Measurements from ENCODE around the gene HUNK. TPM values are rescaled to one million over a fixed set of nuclear protein-coding genes. Genes with fewer than 3 reads are reported as not detected.

Gene HUNK
- total and polyA plus RNA-seq, 2 donors (not counting 1 experiment from before 2014, with no cell fraction given), result 0.01 to 0.07 TPM

DNA sequence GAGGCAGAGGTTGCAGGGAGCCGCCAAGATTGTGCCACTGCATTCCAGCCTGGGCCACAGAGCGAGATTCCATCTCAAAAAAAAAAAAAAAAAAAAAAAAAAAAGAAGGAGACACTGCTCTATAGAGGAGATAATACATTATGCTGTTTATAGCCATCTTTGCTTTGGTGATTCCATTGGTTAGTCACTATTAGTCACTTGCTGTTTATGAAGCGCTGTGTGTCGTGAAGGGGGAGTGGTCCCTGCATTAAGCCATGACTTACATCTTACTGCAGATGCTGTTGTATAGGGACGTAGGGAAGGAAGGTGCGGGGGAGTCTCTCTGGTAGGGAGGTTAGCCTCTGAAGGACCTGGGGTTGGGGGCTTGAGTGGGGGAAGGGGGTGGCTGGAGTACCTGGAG lies 48.3 kb downstream of the HUNK start:
- TF ChIP-seq EZH2 (IDR thresholded peaks at IDR 0.05; ENCODE audit: borderline replicate concordance, insufficient read depth, low read depth, low read length, poor library complexity, severe bottlenecking), result no peak
- TF ChIP-seq, protein P1, sequence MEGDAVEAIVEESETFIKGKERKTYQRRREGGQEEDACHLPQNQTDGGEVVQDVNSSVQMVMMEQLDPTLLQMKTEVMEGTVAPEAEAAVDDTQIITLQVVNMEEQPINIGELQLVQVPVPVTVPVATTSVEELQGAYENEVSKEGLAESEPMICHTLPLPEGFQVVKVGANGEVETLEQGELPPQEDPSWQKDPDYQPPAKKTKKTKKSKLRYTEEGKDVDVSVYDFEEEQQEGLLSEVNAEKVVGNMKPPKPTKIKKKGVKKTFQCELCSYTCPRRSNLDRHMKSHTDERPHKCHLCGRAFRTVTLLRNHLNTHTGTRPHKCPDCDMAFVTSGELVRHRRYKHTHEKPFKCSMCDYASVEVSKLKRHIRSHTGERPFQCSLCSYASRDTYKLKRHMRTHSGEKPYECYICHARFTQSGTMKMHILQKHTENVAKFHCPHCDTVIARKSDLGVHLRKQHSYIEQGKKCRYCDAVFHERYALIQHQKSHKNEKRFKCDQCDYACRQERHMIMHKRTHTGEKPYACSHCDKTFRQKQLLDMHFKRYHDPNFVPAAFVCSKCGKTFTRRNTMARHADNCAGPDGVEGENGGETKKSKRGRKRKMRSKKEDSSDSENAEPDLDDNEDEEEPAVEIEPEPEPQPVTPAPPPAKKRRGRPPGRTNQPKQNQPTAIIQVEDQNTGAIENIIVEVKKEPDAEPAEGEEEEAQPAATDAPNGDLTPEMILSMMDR (IDR thresholded peaks at IDR 0.05), result no peak
- WGBS (ENCODE audit: insufficient coverage), result 92% methylated on average over 3 of the region's 6 CpGs
- H3K9me3 ChIP-seq (ENCODE audit: control extremely low read depth in 1 of 3, control insufficient read depth in 2 of 3, insufficient read depth in 1 of 3, low read length in 2 of 3), result peaks cover 0 to 8% (median 0%) of the 10 kb centered on the region in 3 donors
- ChIA-PET CTCF (no interaction called here), POLR2A (no interaction called here)
- Mint-ChIP-seq H3K27ac (no peak overlapping the region), H3K4me1 (no peaks in the 10 kb centered on the region), H3K4me3 (no peak overlapping the region), H3K27me3 (peaks cover 14% of the 10 kb centered on the region), H3K9me3 (ENCODE audit: insufficient read depth) (no peaks in the 10 kb centered on the region)
- intact Hi-C loops (cut with micrococcal nuclease), result no loop called here
- no peaks in the 10 kb centered on the region for H3K27me3 ChIP-seq (replicated peaks in 1 of 4; ENCODE audit: control extremely low read depth in 1 of 4, control insufficient read depth in 3 of 4, insufficient read depth in 4 of 4, low read length in 3 of 4)
- H3K36me3 ChIP-seq (replicated peaks in 1 of 2; ENCODE audit: control extremely low read depth in 1 of 2, control insufficient read depth in 1 of 2, extremely low read depth in 1 of 2, insufficient read depth in 2 of 2, low read length in 1 of 2), result no peaks in the 10 kb centered on the region
- H3K27ac ChIP-seq (ENCODE audit: low read length in 2 of 2), result no peak overlapping the region
- H2AFZ ChIP-seq (ENCODE audit: insufficient read depth, low read depth, low read length, poor library complexity, severe bottlenecking), result no peak overlapping the region
- no peak overlapping the region for H3K4me3 ChIP-seq (ENCODE audit: control extremely low read depth in 1 of 5, extremely low read depth in 1 of 5, insufficient read depth in 1 of 5, low read depth in 2 of 5, low read length in 4 of 5)
- DNase-seq (no peak), ATAC-seq (ENCODE audit: low read depth) (no peak)
- H3K4me2 ChIP-seq (replicated peaks; ENCODE audit: low read depth, low read length, poor library complexity, severe bottlenecking), result no peak overlapping the region
- H3K4me1 ChIP-seq (ENCODE audit: control insufficient read depth in 2 of 2, insufficient read depth in 2 of 2, low read length in 2 of 2), result no peaks in the 10 kb centered on the region
- no peaks in the 10 kb centered on the region for H3K79me2 ChIP-seq (ENCODE audit: control insufficient read depth, insufficient read depth, low read length)
- no peak overlapping the region for H3K9ac ChIP-seq (ENCODE audit: low read length)
- H4K20me1 ChIP-seq (ENCODE audit: control insufficient read depth, insufficient read depth, low read length, poor library complexity, severe bottlenecking), result no peaks in the 10 kb centered on the region

DNA sequence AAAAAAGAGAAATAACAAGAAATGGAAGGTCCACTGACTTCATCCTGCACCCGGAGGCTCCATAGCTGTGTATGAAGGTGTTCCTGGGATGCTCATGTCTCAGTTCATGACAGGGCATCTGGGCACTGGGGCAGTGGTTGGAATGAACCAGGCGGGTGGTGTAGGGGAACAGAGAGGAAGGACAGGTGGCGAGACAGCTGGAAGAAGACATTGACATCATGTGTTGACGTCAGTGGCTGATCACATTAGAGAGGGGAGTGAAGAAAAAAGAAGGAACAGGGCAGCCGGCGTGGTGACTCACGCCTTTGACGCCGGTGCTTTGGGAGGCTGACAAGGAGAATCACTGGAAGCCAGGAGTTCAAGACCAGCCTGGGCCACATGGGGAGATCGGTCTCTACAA lies 50.1 kb downstream of the HUNK start:
- intact Hi-C loops (cut with micrococcal nuclease), result no loop called here
- ATAC-seq (ENCODE audit: low read depth), result no peak
- TF ChIP-seq EZH2 (IDR thresholded peaks at IDR 0.05; ENCODE audit: borderline replicate concordance, insufficient read depth, low read depth, low read length, poor library complexity, severe bottlenecking), result no peak
- TF ChIP-seq, protein P1 (IDR thresholded peaks at IDR 0.05), result no peak
- H3K27ac Mint-ChIP-seq, result no peak overlapping the region
- no peak overlapping the region for H3K9ac ChIP-seq (ENCODE audit: low read length)
- CTCF ChIA-PET, result no interaction called here
- no peaks in the 10 kb centered on the region for H3K27me3 ChIP-seq (replicated peaks in 1 of 4; ENCODE audit: control extremely low read depth in 1 of 4, control insufficient read depth in 3 of 4, insufficient read depth in 4 of 4, low read length in 3 of 4)
- WGBS (ENCODE audit: insufficient coverage), result 95% methylated on average over 10 of the region's 10 CpGs
- peaks cover 4% of the 10 kb centered on the region for H3K9me3 Mint-ChIP-seq (ENCODE audit: insufficient read depth)
- no peaks in the 10 kb centered on the region for H3K79me2 ChIP-seq (ENCODE audit: control insufficient read depth, insufficient read depth, low read length)
- peaks cover 0 to 13% (median 0%) of the 10 kb centered on the region in 3 donors for H3K9me3 ChIP-seq (ENCODE audit: control extremely low read depth in 1 of 3, control insufficient read depth in 2 of 3, insufficient read depth in 1 of 3, low read length in 2 of 3)
- no peaks in the 10 kb centered on the region for H3K36me3 ChIP-seq (replicated peaks in 1 of 2; ENCODE audit: control extremely low read depth in 1 of 2, control insufficient read depth in 1 of 2, extremely low read depth in 1 of 2, insufficient read depth in 2 of 2, low read length in 1 of 2)
- no peaks in the 10 kb centered on the region for H3K4me1 Mint-ChIP-seq
- no peak overlapping the region for H3K27ac ChIP-seq (ENCODE audit: low read length in 2 of 2)
- H3K27me3 Mint-ChIP-seq, result peaks cover 12% of the 10 kb centered on the region
- POLR2A ChIA-PET, result no interaction called here
- no peak overlapping the region for H3K4me3 ChIP-seq (ENCODE audit: control extremely low read depth in 1 of 5, extremely low read depth in 1 of 5, insufficient read depth in 1 of 5, low read depth in 2 of 5, low read length in 4 of 5)
- no peak overlapping the region for H3K4me2 ChIP-seq (replicated peaks; ENCODE audit: low read depth, low read length, poor library complexity, severe bottlenecking)
- H3K4me1 ChIP-seq (ENCODE audit: control insufficient read depth in 2 of 2, insufficient read depth in 2 of 2, low read length in 2 of 2), result no peaks in the 10 kb centered on the region
- DNase-seq, result no peak
- no peak overlapping the region for H2AFZ ChIP-seq (ENCODE audit: insufficient read depth, low read depth, low read length, poor library complexity, severe bottlenecking)
- no peaks in the 10 kb centered on the region for H4K20me1 ChIP-seq (ENCODE audit: control insufficient read depth, insufficient read depth, low read length, poor library complexity, severe bottlenecking)
- no peak overlapping the region for H3K4me3 Mint-ChIP-seq

Measured in B cell (primary cell).